Measurements from ENCODE around the gene ACP7.

The ACP7 gene

DNA sequence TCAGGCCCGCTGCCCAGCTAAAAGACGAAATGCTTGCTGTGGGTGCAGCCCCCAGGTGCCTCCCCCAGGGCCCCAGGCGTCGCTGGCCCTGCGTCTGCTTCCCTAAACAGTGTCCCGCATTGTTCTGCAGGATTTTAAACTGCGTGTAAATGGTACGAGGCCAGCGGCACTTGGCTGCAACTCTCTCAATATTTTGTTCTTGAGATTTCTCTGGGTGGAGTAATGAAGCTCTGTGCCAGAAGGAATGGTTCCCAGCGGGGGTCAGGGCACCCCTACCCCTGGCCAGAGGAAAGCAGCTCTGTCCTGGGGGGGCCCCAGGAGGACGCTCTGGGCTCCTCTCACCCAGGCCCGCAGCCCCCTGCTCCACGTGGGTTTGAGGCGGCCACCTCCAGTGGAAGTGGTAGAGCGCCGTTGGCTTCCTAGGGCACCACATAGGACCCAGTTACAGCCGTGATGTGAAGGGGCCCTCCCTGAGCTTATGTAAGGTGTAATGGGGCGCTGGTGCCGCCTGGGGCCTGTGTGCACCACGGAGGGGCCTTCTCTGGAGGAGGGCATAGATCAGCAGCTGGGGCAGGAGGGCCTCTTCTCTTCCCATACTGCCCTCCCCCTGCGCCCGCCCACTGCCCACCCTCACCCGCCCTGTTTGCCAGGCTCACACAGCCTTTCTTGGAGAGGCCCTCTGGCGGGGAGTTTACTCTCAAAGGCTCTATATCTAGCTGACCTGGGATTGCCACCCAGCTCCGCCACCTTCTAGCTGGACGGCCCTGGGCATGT lies 61.2 kb downstream of the ACP7 start:
- in situ Hi-C loops (cut with MboI; ENCODE audit: low sequenced_read_pairs) = no loop called here

DNA sequence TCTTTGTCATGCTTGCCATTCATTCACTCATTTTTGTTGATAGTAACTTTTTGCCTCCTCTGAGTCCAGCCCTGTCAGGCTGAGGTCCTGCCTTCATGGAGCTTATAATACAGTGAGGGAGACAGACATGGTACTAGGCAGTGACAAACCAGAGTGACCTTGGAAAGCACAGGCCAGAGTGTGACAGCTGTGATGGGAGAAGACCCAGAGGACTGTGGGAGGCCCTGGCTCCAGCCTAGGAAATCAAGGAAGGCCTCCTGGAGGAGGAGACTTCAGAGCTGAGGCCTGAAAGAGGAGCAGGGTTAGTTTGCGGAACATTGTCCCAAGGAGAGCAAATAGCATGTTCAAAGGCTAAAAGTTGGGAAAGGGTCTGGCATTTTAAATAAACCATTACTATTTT lies 61.9 kb downstream of the ACP7 start:
- in situ Hi-C loops (cut with MboI; ENCODE audit: low sequenced_read_pairs) = no loop called here

DNA sequence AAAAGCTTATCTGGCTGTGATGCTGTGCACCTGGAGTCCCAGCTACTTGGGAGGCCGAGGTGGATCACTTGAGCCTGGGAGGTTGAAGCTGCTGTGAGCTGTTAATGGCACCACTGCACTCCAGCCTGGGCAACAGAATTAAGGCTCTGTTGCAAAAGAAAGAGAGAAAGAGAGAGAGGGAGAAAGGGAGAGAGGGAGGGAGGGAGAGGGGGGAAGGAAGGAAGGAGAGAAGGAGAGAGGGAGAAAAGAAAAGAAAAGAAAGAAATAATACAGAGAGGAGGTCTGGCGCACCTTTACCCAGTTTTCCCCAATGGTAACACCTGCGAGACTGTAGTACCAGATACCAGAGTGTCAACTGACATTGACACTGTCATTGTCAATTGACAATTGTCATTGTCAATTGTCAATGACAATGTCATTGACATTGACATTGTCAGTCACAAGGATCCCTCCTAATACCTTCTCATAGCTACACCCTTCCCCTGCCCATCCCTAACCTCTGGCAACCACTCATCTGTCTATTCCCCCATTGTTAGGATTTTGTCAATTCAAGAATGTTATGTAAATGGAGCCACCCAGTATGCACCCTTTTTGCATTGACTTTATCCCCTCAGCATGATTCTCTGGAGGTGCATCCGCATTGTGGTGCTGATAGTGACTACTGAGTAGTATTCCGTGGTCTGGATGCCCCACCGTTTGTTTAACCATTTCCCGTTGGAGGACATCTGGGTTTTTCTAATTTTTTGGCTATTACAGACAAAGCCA lies 62.7 kb downstream of the ACP7 start:
- in situ Hi-C loops (cut with MboI; ENCODE audit: low sequenced_read_pairs) = no loop called here

DNA sequence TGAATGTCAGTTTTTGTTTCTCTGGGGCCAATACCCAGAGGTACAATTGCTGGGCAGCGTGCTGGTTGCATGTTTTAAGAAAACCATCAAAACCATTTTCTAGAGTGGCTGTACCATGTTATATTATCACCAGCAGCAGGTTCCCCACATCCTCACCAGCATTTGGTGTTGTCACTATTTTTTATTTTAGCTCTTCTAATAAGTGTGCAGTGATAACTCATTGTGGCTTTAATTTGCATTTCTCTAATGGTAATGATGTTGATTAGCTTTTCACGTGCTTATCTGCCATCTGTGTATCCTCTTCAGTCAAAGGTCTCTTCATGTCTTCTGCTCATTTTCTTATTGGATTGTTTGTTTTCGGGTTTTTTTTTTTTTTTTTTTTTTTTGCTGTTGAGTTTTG lies 63.3 kb downstream of the ACP7 start:
- in situ Hi-C loops (cut with MboI; ENCODE audit: low sequenced_read_pairs) = no loop called here

DNA sequence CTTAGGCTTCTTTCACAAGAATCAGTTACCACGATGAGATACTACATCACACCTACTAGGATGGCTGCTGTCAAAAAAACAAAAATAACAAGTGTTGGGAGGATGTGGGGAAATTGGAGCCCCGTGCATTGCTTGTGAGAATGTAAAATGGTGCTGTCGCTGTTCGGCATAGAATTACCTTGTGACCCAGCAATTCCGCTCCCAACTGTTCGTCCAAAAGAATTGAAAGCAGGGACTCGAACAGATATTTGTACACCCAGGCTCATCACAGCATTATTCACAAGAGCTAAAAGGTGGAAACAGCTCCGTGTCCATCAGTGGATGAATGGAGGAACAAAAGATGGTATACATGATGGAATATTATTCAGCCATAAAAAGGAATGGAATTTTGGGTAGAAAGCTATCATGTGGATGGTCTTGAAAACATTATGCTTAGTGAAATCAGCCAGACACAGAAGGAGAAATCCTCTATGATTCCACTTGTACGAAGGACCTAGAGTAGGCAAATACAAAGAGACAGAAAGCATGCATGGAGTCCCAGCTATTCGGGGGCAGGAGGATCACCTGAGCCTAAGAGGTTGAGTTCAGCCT lies 64.9 kb downstream of the ACP7 start:
- in situ Hi-C loops (cut with MboI; ENCODE audit: low sequenced_read_pairs) = no loop called here

DNA sequence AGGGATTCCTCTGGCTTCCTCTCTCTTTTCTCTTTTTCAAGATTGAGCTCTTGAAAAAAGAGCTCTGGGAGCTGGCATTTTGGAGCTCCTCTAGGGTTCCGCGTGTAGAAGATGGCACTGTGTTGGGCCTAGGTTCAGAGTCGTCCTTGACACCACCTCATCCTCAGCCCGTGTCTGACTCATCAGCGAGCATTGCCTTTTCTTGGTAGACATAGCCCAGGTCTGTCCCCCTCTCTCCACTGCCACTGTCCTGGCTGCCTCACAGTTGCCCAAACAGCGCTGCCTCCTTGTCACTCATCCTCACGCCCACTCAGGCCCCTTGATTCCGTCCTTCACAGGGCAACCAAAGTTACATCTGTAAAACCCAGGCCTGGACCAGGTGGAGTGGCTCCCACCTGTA lies 66.1 kb downstream of the ACP7 start:
- in situ Hi-C loops (cut with MboI; ENCODE audit: low sequenced_read_pairs) = no loop called here

DNA sequence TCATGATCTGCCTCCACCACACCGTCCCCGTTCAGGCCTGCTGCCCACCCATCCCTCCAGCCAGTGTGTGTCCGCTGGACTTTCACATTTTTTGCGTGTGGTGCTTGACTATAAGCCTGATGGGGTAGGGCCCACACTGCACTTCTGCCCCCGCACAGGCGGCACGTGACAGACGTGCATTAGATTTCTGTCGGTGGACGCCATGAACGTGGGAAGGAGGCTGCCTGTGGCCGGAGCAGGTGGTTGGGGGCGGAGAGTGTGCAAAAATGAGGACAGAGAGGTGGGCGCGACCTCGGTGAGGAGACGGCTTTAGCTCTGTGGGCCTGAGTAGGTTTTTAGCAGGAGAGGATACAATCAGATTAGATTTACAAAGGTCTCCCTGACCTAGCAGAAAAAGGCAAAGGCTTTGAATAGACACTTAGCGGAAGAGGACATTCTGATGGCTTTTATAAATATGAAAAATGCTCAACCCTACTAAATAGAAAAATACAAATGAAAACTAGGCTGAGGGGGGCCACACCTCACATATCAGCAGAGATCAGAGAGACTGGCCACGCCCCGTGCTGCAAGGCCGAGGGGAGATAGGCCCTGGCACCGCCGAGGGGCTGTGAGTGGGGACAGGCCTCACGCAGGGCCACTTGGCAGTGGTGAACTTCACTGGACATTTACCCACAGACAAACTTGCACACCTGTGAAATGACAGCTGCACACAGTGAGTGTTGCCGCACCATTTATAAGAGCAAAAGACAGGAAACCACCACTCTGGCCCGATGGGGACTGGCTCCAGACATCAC lies 66.8 kb downstream of the ACP7 start:
- in situ Hi-C loops (cut with MboI; ENCODE audit: low sequenced_read_pairs) = no loop called here

DNA sequence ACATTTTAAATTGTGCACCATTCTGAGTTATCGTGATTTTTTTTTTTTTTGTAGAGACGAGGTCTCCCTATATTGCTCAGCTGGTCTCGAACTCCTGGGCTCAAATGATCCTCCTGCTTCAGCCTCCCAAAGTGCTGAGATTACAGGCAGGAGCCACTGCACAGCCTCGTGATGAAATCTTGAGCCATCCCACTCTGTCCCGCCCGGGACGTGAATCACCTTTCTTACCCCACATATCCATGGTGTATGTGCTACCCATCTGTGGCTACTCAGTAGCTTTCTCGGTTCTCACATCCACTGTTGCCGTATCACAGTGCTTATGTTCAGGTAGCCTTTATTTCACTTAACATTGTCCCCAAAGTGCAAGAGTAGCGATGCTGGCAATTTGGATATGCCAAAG lies 67.9 kb downstream of the ACP7 start:
- in situ Hi-C loops (cut with MboI; ENCODE audit: low sequenced_read_pairs) = no loop called here

DNA sequence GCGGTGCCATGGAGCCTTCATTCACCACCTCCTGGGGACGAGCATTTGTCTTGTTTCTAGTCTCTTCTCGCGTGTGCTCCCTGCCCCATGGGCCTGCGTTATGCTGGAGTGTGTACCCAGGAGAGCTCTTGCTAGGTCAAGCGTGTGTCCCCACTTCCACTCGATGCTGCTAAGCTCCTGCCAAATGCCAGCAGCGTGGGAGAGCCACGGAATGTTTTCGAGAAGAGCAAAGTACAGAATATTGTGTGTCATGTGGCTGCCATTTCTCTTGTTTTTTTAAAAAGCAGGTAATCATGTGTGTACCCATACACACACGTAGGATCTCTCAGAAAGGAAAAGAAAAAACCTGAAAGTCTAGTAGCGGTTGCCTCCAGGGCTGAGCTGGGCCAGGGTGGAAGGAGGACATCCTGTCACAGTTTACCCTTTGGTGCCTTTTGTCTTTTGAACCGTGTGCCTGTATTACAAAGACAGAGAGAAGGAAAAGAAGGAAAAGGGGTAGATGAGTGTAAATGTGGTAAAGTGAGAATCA lies 70.0 kb downstream of the ACP7 start:
- in situ Hi-C loops (cut with MboI; ENCODE audit: low sequenced_read_pairs) = no loop called here

DNA sequence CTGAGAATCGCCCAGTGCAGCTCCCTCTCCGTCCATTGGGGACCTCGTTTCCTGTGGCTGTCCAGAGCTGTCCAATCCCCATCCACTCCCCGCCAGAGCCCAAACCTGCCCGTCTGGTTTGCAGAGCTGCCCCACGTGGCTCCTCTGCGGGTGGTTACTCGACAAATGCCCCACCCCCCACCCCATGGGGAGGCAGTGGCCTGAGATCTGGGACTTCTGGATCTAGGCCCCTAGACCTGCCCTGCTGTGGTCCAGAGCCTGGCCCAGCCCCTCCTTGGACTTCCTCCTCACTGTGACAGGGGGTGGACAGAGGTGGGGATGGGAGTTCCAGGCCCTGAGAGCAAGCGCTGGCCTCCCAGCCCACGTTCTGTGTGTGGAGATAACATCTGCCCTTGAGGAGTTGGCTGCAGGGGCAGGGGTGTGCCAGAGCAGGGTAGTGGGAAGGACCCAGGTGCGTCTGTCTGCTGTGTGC lies 70.5 kb downstream of the ACP7 start:
- in situ Hi-C loops (cut with MboI; ENCODE audit: low sequenced_read_pairs) = no loop called here

DNA sequence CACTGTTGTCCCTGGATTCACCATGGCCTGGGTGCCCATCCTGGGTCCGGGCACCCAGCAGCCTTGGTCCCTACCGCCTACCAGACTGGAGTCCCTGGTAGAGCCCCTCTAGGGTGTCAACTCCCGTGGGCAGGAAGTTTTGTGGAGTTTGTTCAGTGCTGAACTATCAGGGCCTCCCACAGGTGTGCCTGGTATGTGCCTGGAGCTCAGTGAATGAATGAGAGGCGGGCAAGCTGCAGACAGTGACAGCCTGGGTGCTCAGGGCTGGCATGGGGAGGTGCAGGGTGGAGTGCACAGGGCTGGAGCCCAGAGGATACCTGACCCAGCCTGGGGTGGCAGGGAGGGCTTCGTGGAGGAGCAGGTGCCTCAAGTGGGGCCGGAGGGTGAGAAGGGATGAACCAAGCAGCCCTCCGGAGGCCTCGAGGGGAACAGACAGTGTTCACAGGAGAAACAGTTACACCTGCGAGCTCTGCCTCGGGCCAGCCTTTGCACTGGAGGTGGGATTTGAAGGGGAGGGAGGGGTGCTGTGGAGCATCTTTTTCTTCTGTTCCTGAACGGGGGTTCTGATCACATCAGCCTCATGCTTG lies 71.0 kb downstream of the ACP7 start:
- in situ Hi-C loops (cut with MboI; ENCODE audit: low sequenced_read_pairs) = no loop called here

DNA sequence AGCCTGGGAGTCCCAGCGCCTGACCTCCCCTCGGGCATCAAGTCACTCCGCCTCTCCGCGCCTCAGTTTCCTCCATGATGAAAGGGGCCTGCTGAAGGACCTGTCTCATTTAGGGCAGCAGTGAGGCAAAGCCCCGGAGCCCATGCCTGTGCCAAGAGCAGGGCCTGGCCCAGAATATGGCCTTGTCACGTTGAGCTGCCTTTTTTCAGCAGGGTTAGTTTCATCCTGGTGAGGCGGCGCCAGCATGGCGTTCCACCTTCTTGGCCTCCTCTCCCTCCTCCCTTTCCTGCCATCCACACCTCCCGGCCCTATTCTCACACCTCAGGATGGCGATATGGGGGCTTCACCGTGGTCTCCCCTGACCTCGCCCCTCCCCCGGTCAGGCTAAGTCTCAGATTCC lies 71.6 kb downstream of the ACP7 start:
- in situ Hi-C loops (cut with MboI; ENCODE audit: low sequenced_read_pairs) = no loop called here

DNA sequence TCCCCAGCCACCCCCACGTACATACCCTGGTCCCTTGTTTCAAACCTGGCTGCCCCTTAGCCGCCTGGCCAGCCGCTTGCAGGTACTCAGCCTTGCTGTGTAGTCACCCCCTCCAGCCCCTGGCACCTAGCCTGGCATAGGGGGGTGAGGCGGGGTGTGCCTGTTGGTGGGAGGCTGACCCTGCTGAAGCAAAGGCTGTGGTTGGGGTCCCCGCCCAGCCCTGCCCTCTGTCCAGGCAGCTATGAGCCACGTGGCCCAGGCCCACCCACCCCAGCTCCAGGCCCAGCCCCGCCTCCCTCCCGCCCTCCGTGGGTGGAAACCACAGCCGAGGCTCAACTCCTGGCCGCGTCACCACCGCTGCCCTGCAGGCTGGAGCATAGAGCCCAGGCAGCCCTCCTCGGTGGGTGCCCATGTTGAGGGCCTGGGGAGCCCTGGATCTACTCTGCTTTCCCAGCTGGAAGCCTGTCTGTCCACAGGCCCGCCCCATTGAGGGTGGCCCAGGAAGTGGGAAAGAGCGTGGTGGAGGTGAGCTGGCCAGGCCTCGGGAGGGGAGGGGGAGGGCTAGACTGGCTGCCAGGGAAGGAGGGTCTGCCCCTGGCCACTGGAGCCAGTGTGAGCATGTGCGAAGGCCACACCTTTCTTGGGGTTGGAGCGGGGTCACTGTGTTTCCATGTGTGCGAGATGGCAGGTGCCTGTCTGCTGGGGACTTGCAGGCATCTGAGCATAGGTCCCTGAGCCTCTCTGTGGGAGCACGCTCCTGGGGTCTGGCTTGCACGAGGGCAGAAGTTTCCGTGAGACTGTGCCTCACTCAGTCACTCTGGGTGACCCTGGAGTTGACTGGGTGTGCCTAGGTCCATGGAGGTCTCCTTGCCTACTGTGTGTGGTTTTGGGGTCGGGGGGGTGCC lies 72.4 kb downstream of the ACP7 start:
- in situ Hi-C loops (cut with MboI; ENCODE audit: low sequenced_read_pairs) = no loop called here

DNA sequence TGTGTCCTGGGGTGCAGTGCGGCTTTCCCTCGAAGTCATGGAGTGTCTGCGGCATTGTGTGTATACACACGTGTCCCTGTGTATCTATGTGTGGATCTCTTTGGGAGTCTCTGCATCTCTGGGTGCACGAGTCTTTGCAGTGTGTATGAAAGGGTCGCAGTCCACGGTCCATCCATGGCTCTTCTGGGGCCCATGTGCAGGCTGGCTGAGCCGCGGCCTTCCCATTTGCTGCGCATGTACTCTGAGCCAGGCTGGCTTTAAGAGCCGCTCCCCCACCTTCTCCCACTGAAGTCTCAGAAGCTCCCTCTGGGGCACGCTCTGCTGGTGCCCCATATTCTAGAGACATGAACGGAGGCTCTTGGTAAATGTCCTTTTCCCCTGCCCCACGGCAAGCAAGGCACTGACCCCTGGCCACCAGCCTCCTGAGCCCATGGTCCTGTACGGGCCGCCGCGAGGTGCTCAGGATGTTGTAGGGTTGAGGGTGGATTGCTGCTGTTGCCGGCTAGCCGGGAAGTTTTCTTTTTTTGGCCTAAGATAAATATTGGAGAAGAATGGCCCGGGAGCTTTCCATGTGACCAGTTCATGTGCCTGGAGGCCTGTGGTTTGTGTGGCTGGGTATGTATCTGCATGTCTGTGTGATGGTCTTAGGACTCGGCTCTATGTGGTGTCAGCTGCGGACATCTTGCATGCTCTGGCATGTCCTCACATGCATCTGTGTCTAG lies 73.3 kb downstream of the ACP7 start:
- in situ Hi-C loops (cut with MboI; ENCODE audit: low sequenced_read_pairs) = no loop called here

DNA sequence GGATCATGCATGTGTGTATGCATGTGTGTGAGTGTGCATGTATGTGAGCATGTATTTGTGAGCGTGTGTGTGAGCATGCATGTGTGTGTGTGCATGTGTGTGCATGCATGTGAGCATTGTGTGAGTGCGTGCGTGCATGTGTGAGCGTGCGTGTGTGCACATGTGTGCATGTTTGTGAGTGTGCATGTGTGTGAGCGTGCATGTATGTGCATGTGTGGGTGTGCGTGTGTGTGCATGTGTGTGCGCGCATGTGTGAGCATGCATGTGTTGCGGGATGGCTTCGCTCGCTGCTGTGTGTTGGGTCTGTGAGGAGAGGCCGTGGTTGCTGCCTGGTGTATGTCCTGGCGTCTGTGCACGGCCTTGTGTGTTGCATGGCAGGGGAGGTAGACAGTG lies 73.8 kb downstream of the ACP7 start:
- in situ Hi-C loops (cut with MboI; ENCODE audit: low sequenced_read_pairs) = no loop called here

DNA sequence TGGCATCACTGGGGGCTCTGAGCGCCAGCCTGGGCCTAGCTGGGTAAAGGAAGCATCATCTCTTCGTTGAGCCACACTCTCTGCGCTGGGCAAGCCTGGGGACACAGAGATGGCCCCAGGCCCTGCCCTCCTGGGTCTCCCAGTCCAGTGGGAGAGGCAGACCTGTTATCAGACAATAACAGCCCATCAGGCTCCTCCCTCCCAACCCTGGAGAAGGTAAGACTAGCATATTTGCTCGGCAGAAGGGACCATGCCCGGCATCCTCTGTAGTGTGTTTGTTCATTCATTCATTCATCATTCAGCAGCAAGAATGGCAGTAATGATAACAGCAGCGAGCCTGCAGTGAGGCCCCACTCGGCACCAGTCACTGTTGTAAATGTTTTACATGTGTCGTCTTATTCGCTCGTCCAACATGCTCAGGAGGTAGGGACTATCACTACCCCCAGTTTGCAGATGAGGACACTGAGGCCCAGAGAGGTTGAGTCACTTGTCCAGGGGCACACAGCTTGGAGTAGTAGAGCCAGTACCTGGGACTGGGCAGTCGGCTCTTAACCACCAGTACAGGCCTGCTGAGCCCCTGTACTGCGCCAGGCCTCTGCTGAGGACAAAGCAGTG lies 74.6 kb downstream of the ACP7 start:
- in situ Hi-C loops (cut with MboI; ENCODE audit: low sequenced_read_pairs) = no loop called here

DNA sequence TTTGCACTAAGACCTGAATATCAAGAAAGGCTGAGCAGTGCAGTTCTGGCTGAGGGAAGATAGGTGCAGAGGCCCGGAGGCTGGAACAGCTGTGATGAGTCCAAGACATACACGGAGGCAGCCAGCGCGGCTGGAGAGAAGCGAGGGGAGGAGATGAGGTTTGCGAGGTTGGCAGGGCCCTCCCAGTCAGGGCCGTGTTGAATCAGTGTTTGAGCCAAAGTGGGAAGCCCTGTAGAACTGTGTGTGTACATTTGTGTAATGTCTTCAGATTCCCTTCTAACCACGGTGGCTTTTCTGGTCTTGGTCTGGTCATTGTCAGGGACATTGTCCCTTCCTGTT lies 76.3 kb downstream of the ACP7 start:
- in situ Hi-C loops (cut with MboI; ENCODE audit: low sequenced_read_pairs) = no loop called here
